Measurements from ENCODE around the gene PAAF1. TPM values are rescaled to one million over a fixed set of nuclear protein-coding genes. Genes with fewer than 3 reads are reported as not detected.

PAAF1 gene, protein sequence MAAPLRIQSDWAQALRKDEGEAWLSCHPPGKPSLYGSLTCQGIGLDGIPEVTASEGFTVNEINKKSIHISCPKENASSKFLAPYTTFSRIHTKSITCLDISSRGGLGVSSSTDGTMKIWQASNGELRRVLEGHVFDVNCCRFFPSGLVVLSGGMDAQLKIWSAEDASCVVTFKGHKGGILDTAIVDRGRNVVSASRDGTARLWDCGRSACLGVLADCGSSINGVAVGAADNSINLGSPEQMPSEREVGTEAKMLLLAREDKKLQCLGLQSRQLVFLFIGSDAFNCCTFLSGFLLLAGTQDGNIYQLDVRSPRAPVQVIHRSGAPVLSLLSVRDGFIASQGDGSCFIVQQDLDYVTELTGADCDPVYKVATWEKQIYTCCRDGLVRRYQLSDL
- 7.3 TPM for total RNA-seq

DNA sequence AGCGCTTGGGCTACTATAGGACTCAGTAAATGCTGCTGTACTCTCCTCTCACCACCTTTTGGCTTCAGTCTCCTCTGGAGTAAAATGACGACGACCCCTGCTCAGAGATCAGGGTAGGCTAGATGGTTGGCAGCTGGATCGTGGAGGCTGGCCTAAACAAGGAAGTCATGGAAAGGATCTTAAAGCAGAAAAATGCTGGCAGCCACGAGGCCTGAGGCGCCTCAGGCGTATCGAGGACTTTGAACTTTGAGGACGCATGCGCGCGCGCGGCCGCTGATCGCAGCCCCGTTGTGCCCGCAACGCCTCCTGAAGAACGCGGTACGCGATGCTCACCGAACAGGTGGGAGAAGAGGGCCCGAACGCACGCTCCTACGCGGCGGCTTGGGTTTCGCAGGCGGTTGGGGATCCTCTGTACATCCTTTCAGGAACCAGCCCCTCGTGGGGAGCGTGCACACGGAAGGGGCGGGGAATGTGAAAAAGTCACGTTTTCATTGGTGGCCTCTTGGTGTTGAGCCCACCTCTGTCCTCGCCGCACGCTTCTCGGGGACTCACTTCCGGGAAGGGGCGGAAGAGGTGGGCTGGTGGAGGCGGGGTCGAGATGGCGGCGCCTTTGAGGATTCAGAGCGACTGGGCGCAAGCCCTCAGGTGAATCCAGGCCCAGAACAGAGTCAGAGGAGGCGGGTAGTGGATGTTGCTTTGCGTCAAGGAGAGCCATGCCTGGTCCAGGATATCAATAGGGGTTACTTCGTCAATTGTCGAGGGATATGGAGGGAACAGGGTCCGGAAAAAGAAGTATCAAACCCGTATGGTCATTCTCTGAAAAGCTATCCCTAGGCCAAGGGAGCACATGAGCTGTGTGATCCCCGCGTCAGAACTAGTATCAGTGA is at the start of gene PAAF1, which contains the start of gene COA4:
Gene PAAF1, plus strand, starts transcription at position 576 of the 887 bp plus-strand sequence. Its CDS starts 23 bp downstream, at position 599.
Gene COA4, minus strand, starts transcription at position 423 of the 887 bp plus-strand sequence. CDS start 3,468 bp downstream, outside the sequence.
- FAIRE-seq, result no peak
- DNase-seq (ENCODE audit: low spot score in 2 of 2), result peak; percentile 80 to 92

DNA sequence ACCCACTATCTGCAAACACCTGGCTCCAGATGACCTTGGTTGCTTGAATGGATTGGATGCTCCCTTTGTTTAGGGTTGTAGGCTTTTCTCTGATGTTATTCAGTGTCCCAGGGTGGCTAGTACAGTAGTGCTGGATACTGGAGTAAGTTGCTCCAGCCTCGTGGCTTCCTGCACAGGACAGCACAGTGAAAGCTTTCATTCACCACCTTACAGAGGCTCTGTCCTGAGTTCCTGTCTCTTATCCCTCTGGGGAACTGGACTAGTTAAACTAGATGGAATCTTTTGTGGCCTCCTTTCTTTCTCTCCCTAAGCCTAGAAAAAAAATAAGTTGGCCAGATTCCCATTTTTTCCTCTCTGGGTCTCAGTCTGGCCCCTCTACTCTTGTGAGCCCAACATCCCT is 46.5 kb upstream of the PAAF1 start:
- DNase-seq (ENCODE audit: low spot score in 2 of 2) (no peak), FAIRE-seq (no peak)

DNA sequence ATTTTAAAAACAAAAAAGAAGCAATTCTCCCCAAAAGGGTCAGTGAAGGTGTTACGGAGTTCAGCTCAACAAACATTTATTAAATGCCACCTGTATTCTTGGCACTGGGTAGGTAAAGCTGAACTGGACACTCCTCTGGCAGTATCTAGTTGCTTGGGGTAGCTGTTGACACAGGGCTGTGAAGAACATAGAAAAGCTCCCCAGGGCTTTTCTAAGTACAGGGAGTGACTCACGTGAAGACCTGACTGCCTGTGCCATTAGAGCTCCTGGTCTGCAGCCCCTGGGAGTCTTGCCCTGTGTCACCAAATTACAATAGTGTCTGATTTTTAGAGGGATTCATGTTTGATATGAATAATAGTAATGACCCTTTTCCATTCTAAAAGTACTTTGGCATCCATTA is 43.7 kb upstream of the PAAF1 start:
- DNase-seq (ENCODE audit: low spot score in 2 of 2) (no peak), FAIRE-seq (no peak)

DNA sequence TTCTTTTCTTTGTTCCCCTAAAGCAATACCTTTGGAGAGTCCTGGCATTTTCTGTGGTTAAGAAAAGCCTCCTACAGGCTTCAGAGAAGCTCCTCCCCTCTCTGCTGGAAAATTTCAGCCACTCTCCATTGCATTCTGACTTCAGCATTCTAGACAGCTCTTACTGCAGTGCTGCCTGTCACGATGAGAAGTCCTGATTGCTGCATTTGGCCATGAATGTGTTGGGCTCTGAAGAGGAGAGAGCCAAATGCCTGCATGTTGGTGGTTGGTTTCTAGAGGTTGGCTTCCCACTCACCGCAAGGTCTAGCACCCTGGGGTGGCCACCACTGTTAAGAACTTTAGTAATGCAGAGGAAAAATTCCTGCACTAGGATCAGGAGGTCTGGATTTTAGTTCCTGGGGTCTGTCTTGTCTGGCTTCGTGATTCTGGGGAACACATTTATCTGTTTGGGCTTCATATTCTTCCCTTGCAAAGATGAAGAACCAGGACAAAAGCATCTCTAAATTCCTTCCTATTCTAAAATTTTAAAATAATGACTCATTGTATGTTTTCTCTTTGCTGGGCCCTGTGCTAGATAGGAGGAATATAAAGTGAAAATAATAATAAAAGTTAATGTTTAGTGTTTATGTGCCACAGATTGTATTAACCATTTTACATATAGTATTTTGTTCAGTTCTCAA is 38.2 kb upstream of the PAAF1 start:
- DNase-seq (ENCODE audit: low spot score in 2 of 2) (peak in 1 of 2 donors; percentile 11), FAIRE-seq (no peak)

DNA sequence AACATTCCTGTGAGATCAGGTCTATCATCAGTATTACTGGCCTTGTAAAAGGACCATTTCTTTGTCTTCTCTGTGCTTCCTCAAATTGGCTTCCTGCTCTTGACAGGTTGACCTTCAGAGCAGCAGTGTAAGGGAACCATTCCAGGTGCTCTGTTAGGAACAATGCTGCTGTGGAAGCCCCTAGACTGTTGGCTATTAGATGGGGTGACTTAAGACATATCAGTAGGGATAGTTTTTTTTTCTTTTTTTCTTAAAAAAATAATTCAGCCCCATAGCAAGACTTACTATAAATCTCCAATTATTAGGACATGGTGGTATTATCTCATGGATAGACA is 37.7 kb upstream of the PAAF1 start:
- no peak for DNase-seq (ENCODE audit: low spot score in 2 of 2)
- no peak for FAIRE-seq

DNA sequence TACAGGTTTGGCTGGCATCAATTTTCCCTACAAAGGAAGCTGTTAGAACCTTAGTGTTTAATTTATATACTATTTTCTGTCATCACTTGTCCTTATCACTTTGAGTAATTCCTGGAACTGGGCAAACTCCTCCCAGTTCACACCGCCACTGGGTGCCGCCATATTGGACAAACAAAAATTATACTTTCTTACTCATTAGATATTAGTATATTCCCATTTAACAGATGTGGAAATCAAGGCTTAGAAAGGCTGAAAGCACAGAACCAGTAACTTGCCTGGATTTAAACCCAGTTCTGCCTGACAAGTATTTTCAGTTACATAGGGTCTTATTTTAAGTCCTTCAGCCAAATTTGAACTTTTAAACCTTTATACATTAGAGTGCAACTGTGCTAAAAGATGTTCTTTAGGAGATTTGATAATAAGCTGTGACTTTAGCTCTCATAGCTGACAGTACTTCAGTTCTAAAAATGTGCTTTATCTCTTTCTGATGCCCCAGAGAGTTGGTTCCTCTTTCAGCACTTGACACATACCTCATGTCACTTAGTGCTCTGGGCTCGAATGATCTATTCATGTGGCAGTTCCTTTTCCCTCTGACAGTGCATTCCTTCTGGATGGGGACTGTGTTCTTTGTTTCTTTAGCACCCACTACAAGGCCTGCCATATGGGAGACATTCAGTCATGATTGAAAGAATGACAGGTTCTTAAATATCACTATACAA is 25.6 kb upstream of the PAAF1 start:
- FAIRE-seq, result no peak

DNA sequence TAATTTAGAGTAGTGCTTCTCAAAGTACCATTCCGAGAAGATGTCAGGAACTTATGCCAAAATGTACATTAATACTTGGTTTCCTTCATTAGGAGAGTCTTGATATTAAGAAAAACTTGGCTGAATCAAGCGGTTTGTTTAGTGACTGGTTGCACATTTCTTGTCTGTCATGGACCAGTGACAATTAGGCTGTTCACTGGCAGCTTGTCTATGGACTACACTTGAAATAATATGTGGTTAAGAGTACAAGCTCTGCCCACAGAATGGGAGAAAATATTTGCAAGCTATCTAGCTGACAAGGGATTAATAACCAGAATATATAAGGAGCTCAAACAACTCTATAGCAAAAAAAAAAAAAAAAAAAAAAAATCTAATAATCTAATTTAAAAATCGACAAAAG is 24.8 kb upstream of the PAAF1 start:
- DNase-seq (ENCODE audit: low spot score in 2 of 2), result no peak
- FAIRE-seq, result no peak

More for the DNA sequence above, 25.6 kb upstream of the PAAF1 start:
- no peak for DNase-seq (ENCODE audit: low spot score in 2 of 2)

DNA sequence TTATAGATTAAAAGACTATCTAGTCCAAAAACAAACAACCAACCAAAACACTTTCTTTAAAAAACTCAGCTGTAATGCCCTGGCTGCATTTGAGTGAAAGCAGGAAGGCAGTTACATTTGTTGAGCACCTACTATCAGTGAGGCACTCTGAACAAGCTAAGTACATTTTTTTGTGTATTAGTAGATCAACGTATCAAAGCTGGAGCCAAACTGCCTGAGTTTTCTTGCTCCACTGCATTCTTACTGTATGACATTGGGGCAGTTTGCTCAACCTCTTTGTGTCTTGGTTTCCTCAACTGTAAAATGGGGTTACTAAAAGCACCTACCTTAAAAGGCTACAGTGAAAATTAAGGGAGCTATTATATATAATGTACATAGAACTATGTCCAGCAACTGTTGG is 22.1 kb upstream of the PAAF1 start:
- DNase-seq (ENCODE audit: low spot score in 2 of 2) (no peak), FAIRE-seq (no peak)

DNA sequence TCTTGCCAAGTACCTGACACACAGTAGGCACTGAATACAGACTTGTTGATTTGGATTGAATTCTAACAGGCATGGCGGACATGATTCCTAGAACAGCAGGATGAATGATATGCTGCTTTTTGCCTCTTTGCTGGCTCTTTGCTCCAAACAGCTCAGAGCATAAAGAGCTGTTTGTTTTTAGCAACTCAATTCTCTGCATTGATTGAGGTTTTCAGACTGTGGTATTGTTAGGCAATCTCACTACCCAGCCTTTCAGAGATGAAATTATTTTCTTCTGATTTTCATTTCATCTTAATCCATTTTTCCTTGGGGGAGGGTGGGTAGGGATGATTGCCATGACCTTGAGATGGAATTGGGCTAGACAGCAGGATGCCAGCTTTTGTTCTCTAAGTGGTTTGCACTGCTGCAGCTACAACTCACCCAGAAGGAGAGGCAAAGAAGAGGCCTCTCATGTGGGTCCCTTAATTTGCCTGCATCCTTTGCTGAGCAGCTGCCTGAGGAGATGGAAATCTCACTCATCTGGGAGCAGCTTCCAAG is 20.7 kb upstream of the PAAF1 start:
- FAIRE-seq (peak; percentile 45), DNase-seq (ENCODE audit: low spot score in 2 of 2) (peak in 1 of 2 donors; percentile 23)

DNA sequence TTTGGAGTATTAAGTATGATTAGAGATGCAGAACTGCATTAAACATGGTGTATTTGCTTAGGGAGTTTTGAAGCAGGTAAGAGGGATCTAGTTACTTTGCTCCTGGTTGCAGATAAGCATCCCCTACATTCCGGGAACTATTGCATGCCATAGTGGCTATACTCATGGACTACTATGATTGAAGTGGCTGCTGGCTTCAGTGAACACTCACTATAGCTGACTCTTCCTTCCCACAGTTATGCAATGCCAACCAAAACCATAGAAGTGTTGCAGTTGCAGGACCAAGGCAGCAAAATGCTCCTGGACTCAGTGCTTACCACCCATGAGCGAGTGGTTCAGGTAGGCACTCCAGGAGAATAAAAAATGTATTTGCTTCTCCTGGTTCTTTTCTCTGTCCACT is 17.1 kb upstream of the PAAF1 start:
- DNase-seq (ENCODE audit: low spot score in 2 of 2) (no peak), FAIRE-seq (no peak)

DNA sequence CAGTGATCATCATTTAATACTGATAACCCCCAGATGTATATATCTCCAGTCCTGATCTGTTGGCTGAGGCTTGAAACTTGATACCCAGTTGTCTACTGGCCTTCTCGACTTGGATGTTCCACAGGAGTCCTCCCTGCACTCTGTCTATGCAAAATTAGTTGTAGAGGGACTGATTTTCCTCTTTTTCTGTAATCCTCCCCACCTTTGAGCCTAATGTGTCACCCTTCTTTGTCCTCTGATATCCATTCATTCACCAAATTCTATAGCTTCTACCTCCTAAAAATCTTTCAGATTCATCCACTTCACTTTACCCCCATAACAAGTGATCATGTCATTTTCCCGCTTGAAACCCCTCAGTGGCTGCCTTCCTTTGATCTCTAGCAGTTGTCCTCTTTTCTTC is 16.6 kb upstream of the PAAF1 start:
- DNase-seq (ENCODE audit: low spot score in 2 of 2) (no peak), FAIRE-seq (no peak)

DNA sequence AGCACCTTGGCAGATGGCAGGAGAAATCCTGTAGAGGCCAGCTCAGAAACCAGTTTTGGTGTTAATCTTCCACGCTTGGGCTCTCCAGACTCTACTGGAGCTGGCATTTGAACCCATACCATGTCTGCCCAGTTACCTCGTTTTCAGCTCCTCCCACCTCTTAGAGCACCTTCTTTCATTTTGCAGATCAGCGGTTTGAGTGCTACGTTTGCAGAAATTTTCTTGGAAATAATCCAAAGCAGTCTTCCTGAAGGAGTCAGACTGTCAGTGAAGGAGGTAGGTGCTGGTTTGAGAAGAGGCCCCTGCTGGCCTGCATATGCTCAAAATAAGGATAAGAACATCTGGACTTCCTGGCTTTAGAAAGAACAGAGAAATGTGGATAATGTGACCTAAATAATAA is 13.8 kb upstream of the PAAF1 start:
- no peak for DNase-seq (ENCODE audit: low spot score in 2 of 2)
- no peak for FAIRE-seq

DNA sequence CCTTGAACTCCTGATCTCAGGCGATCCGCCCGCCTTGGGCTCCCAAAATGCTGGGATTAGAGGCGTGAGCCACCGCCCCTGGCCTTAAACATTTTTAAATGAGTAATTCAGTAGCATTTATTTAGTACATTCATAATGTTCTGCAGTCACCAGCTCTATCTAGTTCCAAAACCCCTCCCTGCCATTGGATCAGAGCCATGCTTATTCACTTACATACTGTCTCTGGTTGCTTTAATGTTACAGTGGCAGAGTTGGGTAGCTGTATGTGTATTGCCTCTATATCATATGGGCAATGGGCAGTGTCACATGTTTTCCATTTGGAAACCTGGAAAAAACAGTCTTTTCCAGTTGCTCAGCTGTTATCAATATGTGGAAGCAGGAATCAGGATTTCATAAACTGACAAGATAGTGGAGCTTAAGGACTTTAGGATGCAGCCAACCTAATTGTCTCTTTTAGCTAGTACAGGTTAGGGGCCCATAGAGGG is 10.7 kb upstream of the PAAF1 start:
- DNase-seq (ENCODE audit: low spot score in 2 of 2), result no peak
- no peak for FAIRE-seq

DNA sequence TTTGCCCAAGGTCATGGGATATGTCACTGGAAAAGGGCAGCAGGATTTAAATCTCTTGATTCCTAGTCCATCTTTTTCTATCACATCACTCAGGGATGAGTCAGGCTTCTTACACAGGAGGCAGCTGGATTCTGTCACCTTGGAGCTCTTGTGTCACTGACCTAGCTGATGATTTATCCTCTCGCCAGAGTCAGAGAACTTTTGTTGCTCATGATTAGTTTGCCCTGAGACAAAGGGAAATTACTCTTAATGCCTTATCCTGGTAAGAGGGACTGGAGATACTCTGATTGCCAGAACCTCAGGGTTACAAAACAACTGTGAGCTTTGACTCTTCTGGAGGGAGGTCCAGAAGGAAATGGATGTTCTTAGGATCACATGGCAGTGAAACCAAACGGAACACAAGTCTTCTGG is 10.2 kb upstream of the PAAF1 start:
- no peak for FAIRE-seq

DNA sequence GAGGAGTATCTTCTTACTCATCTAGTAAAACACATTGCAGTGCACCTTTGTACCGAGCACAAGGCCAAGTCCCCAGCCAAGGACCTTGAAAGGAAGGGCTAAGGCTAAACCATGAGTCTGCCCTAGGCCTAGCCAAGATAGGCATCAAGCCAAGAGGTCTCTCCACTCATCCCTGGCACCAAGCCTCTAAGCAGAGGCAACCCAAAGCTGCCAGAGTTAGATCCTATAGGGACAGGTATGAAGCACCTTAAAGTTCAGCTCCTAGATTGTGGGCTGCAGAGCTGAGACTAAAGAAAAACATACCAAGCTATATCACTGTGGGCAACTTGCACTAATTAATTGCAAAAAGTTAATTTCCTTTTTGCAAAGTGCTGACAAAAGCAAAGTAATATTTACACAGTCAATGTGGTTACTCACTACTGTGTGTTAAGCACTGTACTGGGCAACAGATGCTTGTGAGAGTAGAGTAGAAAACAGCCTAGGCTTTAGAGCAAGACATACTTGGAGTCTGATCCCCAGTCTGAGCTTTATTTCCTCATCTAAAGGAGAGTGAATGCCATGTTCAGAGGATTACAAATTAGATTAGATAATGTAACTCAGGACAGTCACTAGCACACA is 7.4 kb upstream of the PAAF1 start:
- DNase-seq (ENCODE audit: low spot score in 2 of 2) (no peak), FAIRE-seq (no peak)

More for the DNA sequence above, 10.2 kb upstream of the PAAF1 start:
- DNase-seq (ENCODE audit: low spot score in 2 of 2), result no peak

DNA sequence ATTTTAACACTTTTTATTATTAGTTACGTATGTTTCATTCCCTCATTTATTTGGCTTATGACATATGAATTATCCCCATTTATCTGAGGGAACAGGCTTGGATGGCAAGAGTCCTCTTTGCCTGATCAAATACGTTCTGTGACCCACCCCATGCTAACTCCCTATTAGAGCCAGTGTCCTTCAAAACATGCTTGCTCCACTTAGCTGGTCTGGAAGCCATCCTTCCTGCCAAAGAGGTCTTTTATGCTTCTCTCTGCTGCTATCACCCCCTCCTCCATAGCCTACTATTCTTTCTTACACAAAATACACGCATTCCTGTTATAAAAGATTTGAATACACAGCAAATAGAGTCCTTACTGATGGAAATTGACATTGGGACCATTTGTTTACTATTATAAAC is 6.5 kb upstream of the PAAF1 start:
- no peak for DNase-seq (ENCODE audit: low spot score in 2 of 2)
- no peak for FAIRE-seq

DNA sequence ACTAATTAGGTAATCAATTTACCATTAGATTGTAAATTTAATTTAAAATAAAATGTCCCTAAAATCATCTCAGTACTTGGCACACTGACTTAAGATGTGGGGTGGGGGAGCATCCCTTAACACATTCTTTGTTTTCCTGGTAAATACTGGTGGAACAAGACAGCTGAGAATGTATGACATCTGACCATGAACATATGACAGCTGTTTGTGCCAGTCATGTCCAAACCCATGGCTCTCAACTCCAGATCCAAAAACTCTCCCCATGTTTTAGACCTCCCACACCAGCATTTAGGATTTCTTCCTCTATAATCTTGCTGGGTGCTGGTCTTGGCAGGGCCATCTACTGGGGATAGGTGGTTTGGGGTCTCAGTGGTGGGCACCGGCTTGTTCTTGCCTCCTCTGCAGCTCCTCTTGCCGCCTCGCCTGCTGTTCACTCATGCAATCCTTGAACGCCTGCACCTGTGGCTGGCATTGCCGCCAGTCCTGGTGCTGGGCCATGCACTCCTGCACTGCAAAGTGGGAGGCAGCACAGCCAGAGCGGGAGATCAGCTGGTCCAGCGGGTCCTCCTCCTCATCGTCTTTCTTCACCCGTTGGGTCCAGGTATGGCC is 3.9 kb upstream of the PAAF1 start:
- FAIRE-seq, result no peak

DNA sequence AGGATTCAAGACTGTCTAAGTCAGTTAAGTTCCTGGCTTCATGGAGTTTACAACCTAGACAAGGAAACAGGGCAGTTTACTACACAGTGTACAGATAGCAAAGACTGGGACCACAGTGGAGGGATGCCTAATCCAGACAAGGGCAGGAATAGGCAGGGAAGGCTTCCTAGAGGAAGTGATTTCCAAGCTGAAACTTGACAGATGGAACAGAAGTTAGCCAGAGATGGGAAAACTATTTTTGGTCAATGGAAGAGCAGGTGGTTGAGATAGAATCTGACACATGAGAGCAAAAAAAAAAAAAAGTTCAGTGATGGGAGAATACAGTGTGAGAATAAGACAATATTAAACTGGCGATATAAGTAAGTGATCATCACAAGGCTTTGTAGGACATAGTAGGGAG is 1.4 kb upstream of the PAAF1 start:
- no peak for FAIRE-seq

More for the DNA sequence above, 3.9 kb upstream of the PAAF1 start:
- DNase-seq (ENCODE audit: low spot score in 2 of 2), result no peak

DNA sequence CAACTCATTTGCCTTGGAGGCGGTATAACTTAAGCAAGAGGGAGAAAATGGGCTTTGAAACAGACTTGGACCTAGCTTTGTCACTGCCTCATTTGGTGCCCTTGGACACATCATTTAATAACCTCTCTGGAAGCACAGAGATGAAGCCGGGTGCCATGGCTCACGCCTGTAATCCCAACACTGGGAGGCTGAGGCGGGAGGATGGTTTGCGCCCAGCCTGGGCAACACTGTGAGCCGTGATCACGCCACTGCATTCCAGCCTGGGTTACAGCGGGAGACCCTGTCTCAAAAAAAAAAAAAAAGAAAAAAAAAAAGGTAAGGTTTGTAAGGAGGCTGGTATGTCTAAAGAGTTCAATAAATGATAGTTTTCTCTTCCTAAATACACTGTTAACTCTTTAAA is 959 bp upstream of the PAAF1 start:
- DNase-seq (ENCODE audit: low spot score in 2 of 2), result no peak
- FAIRE-seq, result no peak

More for the DNA sequence above, 1.4 kb upstream of the PAAF1 start:
- DNase-seq (ENCODE audit: low spot score in 2 of 2), result no peak
